Upper lobe of left lung (tissue), 4 donors: ENCODE results near the gene SARDH.

ENCODE experiments used
- POLR2A ChIP-seq, 4 donors: fragments of 450-650 bp; IDR thresholded peaks; one replicate each; pipeline ENCODE4 v1.5.1; 2016 to 2017; ENCODE audit warnings: antibody characterized with exemption in 4 of 4, mild to moderate bottlenecking in 2 of 4
- POLR2AphosphoS5 ChIP-seq, 2 donors: sonication (generic); formaldehyde crosslinking; IDR thresholded peaks; one replicate each; pipeline ENCODE4 v1.5.1; 2017; ENCODE audit warnings: antibody characterized with exemption in 2 of 2
- TF ChIP-seq, protein P1 (sequence below), 6 experiments: fragments of 450-650 bp in 4 of 6; fragments of 200-600 bp in 2 of 6; sonication (generic) in 2 of 6; IDR thresholded peaks; one replicate each; pipeline ENCODE4 v1.5.1; 2016 to 2019; ENCODE audit warnings: antibody characterized with exemption in 6 of 6

GRCh38 chr9:133628766-133629165 is 109.4 kb downstream of the SARDH start:
- TF ChIP-seq POLR2AphosphoS5 (IDR thresholded peaks at IDR 0.05) (no peak), POLR2A (IDR thresholded peaks at IDR 0.05) (no peak)
- TF ChIP-seq, protein P1, sequence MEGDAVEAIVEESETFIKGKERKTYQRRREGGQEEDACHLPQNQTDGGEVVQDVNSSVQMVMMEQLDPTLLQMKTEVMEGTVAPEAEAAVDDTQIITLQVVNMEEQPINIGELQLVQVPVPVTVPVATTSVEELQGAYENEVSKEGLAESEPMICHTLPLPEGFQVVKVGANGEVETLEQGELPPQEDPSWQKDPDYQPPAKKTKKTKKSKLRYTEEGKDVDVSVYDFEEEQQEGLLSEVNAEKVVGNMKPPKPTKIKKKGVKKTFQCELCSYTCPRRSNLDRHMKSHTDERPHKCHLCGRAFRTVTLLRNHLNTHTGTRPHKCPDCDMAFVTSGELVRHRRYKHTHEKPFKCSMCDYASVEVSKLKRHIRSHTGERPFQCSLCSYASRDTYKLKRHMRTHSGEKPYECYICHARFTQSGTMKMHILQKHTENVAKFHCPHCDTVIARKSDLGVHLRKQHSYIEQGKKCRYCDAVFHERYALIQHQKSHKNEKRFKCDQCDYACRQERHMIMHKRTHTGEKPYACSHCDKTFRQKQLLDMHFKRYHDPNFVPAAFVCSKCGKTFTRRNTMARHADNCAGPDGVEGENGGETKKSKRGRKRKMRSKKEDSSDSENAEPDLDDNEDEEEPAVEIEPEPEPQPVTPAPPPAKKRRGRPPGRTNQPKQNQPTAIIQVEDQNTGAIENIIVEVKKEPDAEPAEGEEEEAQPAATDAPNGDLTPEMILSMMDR (IDR thresholded peaks at IDR 0.05), result no peak
